Cortex of kidney (tissue), 1 donor: ENCODE data around the gene PARP16.
"Not testable (repeated sequence)": the region's sequence is repeated elsewhere in the genome, so short reads cannot be mapped to it uniquely, and the experiment has no call there.

Source experiments
- DNase-seq: peaks from one replicate; lab custom pipeline; 2025; lab: John Stamatoyannopoulos, UW

Gene PARP16

DNA sequence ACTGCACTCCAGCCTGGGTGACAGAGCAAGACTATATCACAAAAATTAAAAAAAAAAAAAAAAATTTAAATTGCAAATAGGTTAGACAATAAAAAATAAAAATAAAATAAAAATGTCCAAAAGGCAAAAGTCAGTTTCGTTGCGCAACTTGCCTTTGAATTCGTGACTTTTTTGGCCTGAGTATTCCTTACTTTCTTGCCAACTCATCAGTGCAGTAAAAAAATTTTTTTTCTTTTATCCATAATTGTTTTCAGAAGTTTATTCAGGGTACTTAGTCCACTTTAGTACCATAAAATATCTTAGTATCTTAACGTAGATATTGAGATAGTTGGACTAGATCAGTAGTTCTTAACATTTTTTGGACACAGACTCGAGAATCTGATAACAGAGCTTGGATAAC, 53.0 kb downstream of the PARP16 start:
- DNase-seq, result no peak

DNA sequence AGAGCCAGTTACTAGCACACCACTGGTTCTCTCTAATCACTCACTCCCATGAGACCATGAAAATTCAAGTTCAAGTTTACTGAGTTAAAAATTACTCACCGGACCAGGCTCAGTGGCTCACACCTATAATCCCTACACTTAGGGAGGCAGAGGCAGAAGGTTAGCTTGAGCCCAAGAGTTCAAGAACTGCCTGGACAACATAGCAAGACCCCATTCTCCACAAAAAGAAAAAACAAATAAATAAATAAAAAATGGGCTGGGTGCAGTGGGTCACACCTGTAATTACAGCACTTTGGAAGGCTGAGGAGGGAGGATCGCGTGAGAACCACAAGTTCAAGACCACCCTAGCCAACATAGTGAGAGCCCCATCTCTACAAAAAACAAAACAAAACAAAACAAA, 54.2 kb downstream of the PARP16 start:
- DNase-seq, result no peak

- DNase-seq, result no peak
Observed at GRCh38 chr15:65231306-65231705, 55.4 kb downstream of the PARP16 start.

- DNase-seq, result not testable (repeated sequence)
Observed at GRCh38 chr15:65226901-65227300, 59.8 kb downstream of the PARP16 start.

GRCh38 chr15:65226221-65226620, 60.5 kb downstream of the PARP16 start:
- no peak for DNase-seq

- no peak for DNase-seq
Observed at GRCh38 chr15:65223996-65224395, 62.7 kb downstream of the PARP16 start.

- no peak for DNase-seq
Observed at GRCh38 chr15:65222891-65223290, 63.8 kb downstream of the PARP16 start.

DNA sequence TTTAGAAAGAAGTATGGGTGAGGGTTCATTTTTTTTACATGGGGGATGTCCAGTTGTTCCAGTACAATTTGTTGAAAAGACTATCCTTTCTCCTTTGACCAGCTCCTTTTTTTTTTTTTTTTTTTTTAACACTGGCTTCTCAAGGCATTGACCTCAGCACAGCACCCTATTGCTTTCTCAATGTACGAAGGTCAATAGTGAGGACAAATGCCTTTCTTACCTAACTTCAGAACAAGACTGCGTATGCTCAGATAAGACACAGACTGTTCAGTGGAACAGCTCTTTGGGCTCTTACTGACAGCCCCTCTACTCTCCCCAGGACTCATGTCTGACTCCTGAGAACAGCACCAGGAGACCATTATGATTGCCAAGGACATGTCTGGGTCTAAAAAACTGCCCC, 65.0 kb downstream of the PARP16 start:
- no peak for DNase-seq

GRCh38 chr15:65219137-65219536, 67.5 kb downstream of the PARP16 start:
- no peak for DNase-seq

GRCh38 chr15:65217526-65218482, 68.9 kb downstream of the PARP16 start:
- DNase-seq, result no peak

DNA sequence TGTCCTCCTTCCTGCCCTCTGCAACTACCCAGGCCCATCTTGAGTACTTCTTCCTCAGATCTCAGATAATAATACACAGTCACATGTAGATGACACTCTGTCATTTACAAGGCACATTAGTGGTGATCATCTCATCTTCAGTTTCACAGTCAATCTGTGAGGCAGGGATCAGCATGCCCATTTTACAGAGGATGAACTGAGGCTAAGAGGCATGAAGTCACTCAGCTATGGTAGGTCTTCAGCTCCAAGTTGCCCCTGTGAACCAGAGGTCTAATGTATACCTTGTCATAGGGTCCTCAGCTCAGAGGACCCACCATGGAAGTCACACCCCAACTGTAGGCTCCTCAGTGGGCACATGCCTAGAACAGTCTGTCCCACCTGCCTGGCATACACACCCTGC, 71.2 kb downstream of the PARP16 start:
- DNase-seq, result no peak

DNA sequence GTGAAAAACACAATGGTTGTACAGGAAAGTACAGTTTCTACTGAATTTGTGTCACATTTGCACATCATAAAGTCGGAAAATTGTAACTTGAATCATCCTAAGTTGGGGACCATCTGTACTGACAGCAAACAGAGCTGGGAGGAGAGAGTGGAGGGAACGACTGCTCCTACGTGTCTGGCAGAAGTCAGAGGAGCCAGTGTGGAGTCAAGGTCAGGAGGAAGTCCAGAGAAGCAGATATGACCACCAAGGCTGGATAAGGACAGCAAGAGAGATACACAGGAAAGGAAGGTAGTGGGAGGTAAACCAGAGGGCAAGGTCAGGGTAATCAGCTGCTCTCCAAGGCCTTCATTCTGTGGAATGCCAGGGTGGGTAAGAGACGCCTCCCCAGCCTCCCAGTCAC, 72.7 kb downstream of the PARP16 start:
- DNase-seq, result no peak

DNA sequence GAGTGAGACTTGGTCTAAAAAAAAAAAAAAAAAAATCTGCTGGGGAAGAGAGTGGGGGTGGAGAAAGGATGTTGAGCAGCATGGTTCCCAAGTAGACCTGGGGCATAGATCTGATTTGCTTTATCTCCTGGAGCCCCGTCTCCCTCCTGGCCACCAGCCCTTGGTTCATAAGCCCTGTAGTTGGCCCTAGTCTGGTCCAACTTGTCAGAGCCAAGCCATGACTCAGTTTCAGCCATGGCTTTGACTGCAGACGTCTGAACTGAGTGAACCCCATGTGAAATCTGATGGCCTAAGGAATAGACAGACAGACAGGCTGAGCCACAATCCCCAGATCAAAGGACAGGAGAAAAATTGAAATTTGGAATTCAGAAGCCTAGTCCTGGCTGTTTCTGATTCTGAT, 73.4 kb downstream of the PARP16 start:
- DNase-seq, result no peak

DNA sequence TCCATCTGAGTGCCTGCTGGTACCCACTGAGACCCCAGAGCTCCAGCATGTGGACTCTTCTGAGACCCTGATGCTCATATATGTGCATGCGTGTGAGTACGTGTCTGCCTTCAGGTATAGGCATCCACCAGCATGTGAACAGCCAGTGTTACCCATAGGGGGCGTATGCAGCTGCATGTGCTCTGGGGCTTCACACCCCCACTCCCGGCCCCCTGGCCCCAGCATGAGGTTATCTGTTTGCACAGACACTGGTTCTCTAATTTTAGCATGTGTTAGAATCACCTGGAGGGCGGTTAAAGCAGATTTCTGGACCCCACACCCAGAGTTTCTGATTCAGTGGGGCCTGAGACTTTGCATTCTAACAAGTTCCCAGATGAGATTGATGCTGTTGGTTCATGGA, 74.6 kb downstream of the PARP16 start:
- no peak for DNase-seq

- no peak for DNase-seq
Observed at GRCh38 chr15:65211482-65211982, 75.2 kb downstream of the PARP16 start.

- no peak for DNase-seq
Observed at GRCh38 chr15:65210770-65211481, 75.8 kb downstream of the PARP16 start, which contains the start of gene CILP. CILP (minus strand) TSS chr15:65211473; CDS start chr15:65209755, 1,718 bp downstream.

GRCh38 chr15:65209701-65210643, 76.7 kb downstream of the PARP16 start:
- DNase-seq, result no peak

GRCh38 chr15:65208647-65209046, 78.0 kb downstream of the PARP16 start:
- no peak for DNase-seq
